Central memory CD4-positive, alpha-beta T cell (primary cell): ENCODE measurements around the gene AGAP4.
"Not testable (repeated sequence)": the region's sequence is repeated elsewhere in the genome, so short reads cannot be mapped to it uniquely, and the experiment has no call there.

Source experiments
- DNase-seq: peaks from one replicate; pipeline ENCODE4 v3.0.0; 2022

AGAP4 gene

DNA sequence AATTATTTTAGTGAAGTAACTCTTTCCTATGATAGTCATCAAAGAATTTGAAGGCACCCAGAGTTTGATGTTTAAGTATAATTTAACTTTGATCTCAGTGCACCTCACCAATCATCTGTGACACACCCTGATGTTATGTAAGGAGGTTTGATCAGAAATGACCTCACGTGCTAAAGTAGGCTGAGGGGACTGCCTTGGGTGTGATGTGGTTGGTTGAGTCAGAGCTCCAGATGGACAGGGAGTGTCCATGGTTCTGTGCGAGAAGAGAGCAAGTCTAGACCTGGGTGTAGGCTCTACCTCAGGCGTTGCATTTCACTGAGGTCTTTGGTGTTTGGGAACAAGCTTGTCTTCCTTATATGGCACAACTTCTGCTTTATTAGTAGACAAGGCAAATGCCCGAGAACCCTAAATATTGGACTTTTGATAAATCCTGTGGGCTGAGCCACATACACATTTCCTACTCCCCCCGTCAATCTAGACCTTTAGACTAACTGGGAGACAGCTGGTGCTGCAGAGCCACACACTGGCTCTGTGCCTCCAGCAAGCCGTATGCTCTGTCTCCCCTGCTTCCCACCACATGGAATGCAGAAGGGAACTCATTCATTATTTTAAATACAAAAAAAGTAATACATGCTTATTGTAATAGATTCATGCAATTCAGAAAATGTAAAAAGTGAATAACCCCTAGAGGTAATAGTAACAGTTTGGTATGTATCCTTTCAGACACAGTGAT lies 56.4 kb downstream of the AGAP4 start:
- not testable (repeated sequence) for DNase-seq

DNA sequence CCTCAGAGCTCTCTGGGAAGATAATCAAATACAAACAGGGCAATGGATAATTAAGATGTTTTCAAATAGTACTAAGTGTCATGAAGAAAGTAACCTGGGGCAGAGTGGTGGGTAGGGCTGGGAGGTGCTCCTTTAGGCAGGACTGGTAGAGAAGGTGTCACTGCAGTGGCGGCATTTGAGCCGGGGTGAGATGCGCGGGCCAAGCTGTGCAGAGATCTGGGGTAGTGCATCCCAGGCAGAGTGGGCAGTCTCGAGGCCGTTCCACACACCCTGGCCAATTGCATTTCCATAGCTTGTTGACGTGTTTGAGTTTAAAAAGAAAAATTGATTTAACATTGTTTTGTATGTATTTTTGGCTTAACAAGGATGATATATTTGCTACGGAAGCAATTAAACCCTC lies 57.3 kb downstream of the AGAP4 start:
- DNase-seq: not testable (repeated sequence)

- DNase-seq: not testable (repeated sequence)
Measured at GRCh38 chr10:45787212-45787741, 60.0 kb downstream of the AGAP4 start.

DNA sequence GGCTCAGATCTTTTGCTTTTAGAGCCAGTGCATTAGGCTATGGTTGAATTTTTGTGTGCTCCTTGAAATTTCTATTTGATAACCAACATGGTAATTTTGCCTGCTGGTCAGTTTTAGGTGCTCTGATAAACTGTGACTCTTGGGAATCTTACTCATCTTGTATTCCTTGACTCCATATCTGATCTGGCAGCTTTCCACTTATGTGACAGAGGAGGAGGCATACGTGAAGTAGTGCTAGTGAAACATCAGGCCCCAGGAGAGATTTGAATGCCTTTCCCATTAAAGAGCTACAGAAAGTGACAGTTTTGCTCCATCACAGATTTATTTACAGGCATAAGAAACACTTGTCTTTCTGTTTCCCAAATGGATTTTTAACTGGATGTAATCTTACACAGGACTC lies 61.1 kb downstream of the AGAP4 start:
- not testable (repeated sequence) for DNase-seq
